Testis (tissue), 3 donors: ENCODE measurements around the gene TLR8. TPM values are rescaled to one million over a fixed set of nuclear protein-coding genes. Genes with fewer than 3 reads are reported as not detected.

Source experiments
- DNase-seq: peaks from one replicate; pipeline ENCODE4 v3.0.0-alpha.2; 2019
- H3K27ac ChIP-seq, 2 donors: fragments of 200-600 bp; sonication (generic); one replicate each; pipeline ENCODE4 v1.5.1; 2019
- H3K27me3 ChIP-seq: fragments of 200-600 bp; sonication (generic); one replicate; pipeline ENCODE4 v1.5.1; 2019
- H3K36me3 ChIP-seq: fragments of 200-600 bp; sonication (generic); one replicate; pipeline ENCODE4 v1.5.1; 2017; ENCODE audit warnings: low read depth; ENCODE audit errors: missing control alignments
- H3K4me1 ChIP-seq: fragments of 200-600 bp; sonication (generic); one replicate; pipeline ENCODE4 v1.5.1; 2019
- H3K4me3 ChIP-seq, 2 donors: fragments of 200-600 bp; sonication (generic); one replicate each; pipeline ENCODE4 v1.5.1; 2017 to 2019
- H3K9me3 ChIP-seq: fragments of 200-600 bp; sonication (generic); one replicate; pipeline ENCODE4 v1.5.1; 2017
- CTCF ChIP-seq, 3 experiments: fragments of 450-650 bp in 2 of 3; fragments of 200-600 bp in 1 of 3; sonication (generic) in 1 of 3; IDR thresholded peaks; one replicate each; pipeline ENCODE4 v1.5.1; 2016 to 2019; ENCODE audit warnings: antibody characterized with exemption in 3 of 3, mild to moderate bottlenecking in 2 of 3, moderate library complexity in 1 of 3
- POLR2A ChIP-seq: fragments of 450-650 bp; IDR thresholded peaks from one replicate; pipeline ENCODE4 v1.6.1; 2017; ENCODE audit warnings: antibody characterized with exemption, mild to moderate bottlenecking, moderate library complexity
- WGBS, 2 donors: methylation state at CpG; one replicate each; pipeline ENCODE4 v1.1.5; 2018; 5-methylcytosine and 5-hydroxymethylcytosine counted together
- intact Hi-C: fragments of 100-400 bp; cut with DNase I; formaldehyde crosslinking; loops from one replicate; pipeline ENCODE4 v1.15.1; 2023; ENCODE audit warnings: low total_unique reads
- polyA plus RNA-seq: library from polyadenylated mRNA; stranded (reverse); fragments of 350-450 nt; fragmentation: Illumina TruSeq; extraction: RNeasy Lipid Tissue Mini Kit (QIAGEN cat#74804); gene quantifications from one replicate; pipeline ENCODE4 v1.2.3, GENCODE V29; 2014; ENCODE audit warnings: low read depth, low replicate concordance; ENCODE audit not compliant: insufficient read depth
- total RNA-seq, 2 donors: library from RNA; depleted of rRNA; stranded (reverse); fragments of >200 nt; gene quantifications; one replicate each; pipeline ENCODE4 v1.2.3, GENCODE V29; 2016

Gene TLR8
- total and polyA plus RNA-seq, 3 donors from 2014 or later: 0.08 to 1.3 (median 0.50) TPM

GRCh38 chrX:12921886-12922598 lies 15.6 kb downstream of the TLR8 start:
- H3K4me3 ChIP-seq: no peak overlapping the region
- intact Hi-C loops: no loop called here
- H3K36me3 ChIP-seq: no peaks in the 10 kb centered on the region
- no peak overlapping the region for H3K27ac ChIP-seq
- H3K4me1 ChIP-seq: no peaks in the 10 kb centered on the region
- no peak for TF ChIP-seq CTCF (IDR thresholded peaks at IDR 0.05)
- TF ChIP-seq POLR2A: no peak
- DNase-seq: no peak
- no peaks in the 10 kb centered on the region for H3K27me3 ChIP-seq
- no peaks in the 10 kb centered on the region for H3K9me3 ChIP-seq
- 87 to 90% methylated on average over 8 to 10 of the region's 10 CpGs for WGBS, 2 donors

GRCh38 chrX:12922599-12922919 lies 16.1 kb downstream of the TLR8 start:
- no peaks in the 10 kb centered on the region for H3K9me3 ChIP-seq
- no peak for DNase-seq
- no peak for TF ChIP-seq CTCF (IDR thresholded peaks at IDR 0.05)
- no peaks in the 10 kb centered on the region for H3K4me1 ChIP-seq
- no peaks in the 10 kb centered on the region for H3K27me3 ChIP-seq
- H3K27ac ChIP-seq: no peak overlapping the region
- H3K4me3 ChIP-seq: no peak overlapping the region
- intact Hi-C loops: no loop called here
- no peaks in the 10 kb centered on the region for H3K36me3 ChIP-seq

GRCh38 chrX:12929701-12930100 lies 23.3 kb downstream of the TLR8 start:
- intact Hi-C loops: no loop called here
- Histone ChIP-seq H3K36me3 (no peaks in the 10 kb centered on the region), H3K4me1 (no peaks in the 10 kb centered on the region), H3K4me3 (no peak overlapping the region), H3K27me3 (no peaks in the 10 kb centered on the region), H3K27ac (no peak overlapping the region), H3K9me3 (no peaks in the 10 kb centered on the region)
- 61 to 77% methylated on average over 4 of the region's 4 CpGs for WGBS, 2 donors
- DNase-seq: no peak
- no peak for TF ChIP-seq POLR2A
- TF ChIP-seq CTCF (IDR thresholded peaks at IDR 0.05): no peak

GRCh38 chrX:12930150-12930549 lies 23.7 kb downstream of the TLR8 start:
- TF ChIP-seq CTCF (IDR thresholded peaks at IDR 0.05) (no peak), POLR2A (no peak)
- intact Hi-C loops: no loop called here
- 52 to 88% methylated on average over 2 of the region's 2 CpGs for WGBS, 2 donors

GRCh38 chrX:12932244-12932643 lies 25.8 kb downstream of the TLR8 start:
- 83 to 93% methylated on average over 1 of the region's 1 CpG for WGBS, 2 donors
- H3K4me3 ChIP-seq: no peak overlapping the region
- no peak for TF ChIP-seq POLR2A
- TF ChIP-seq CTCF (IDR thresholded peaks at IDR 0.05): no peak
- no peaks in the 10 kb centered on the region for H3K36me3 ChIP-seq
- no peaks in the 10 kb centered on the region for H3K27me3 ChIP-seq
- H3K27ac ChIP-seq: no peak overlapping the region
- intact Hi-C loops: no loop called here
- H3K9me3 ChIP-seq: no peaks in the 10 kb centered on the region
- DNase-seq: no peak
- H3K4me1 ChIP-seq: no peaks in the 10 kb centered on the region

More at GRCh38 chrX:12930150-12930549, 23.7 kb downstream of the TLR8 start:
- Histone ChIP-seq H3K4me1 (no peaks in the 10 kb centered on the region), H3K9me3 (no peaks in the 10 kb centered on the region), H3K36me3 (no peaks in the 10 kb centered on the region), H3K27ac (no peak overlapping the region), H3K4me3 (no peak overlapping the region), H3K27me3 (no peaks in the 10 kb centered on the region)
- DNase-seq: no peak
